Glomerular visceral epithelial cell (primary cell): ENCODE data around the gene PCYT1B.
"Not testable (repeated sequence)": the region's sequence is repeated elsewhere in the genome, so short reads cannot be mapped to it uniquely, and the experiment has no call there.

Experiments used
- DNase-seq: peaks from one replicate; pipeline ENCODE4 v3.0.0-alpha.2; 2016; ENCODE audit errors: extremely low spot score

Gene PCYT1B

DNA sequence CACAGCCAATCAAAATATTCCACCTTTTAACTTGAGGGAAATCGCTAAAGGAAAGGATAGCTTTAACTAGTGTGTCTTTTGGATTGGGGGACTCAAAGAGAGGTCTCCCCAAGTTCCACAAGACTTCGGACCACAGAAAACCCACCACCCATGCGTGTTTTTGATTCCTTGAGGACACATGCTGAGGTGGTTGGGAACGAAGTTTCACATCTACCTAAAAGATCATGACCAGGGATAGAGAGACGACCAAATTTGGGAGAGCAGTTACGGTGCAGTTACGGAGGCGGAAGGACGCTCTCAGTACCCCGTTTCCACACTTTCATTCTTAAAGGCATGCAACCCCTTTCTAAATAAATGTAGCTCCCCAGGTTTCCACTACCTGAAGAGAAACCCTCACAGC lies 1.1 kb downstream of the PCYT1B start:
- no peak for DNase-seq

- DNase-seq = no peak
Observed at GRCh38 chrX:24643116-24643515, 4.0 kb downstream of the PCYT1B start.

DNA sequence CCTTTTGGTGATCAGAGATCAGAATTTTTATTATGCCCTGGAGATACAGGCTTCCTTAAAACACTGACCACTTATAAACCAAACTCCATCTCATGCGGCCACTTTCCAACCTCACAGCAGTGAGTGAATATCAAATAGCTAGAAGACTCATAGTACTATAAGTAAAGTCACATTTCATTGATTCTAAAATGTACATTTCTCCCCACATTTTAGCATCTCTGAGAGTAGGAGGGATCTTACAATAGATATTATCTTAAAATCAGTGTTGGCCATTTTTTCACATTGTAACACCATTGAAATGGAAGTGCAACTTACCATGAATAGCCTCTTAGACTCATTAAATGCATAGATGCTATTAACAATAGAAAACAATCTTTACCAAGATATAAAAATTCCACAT lies 17.4 kb downstream of the PCYT1B start:
- no peak for DNase-seq

DNA sequence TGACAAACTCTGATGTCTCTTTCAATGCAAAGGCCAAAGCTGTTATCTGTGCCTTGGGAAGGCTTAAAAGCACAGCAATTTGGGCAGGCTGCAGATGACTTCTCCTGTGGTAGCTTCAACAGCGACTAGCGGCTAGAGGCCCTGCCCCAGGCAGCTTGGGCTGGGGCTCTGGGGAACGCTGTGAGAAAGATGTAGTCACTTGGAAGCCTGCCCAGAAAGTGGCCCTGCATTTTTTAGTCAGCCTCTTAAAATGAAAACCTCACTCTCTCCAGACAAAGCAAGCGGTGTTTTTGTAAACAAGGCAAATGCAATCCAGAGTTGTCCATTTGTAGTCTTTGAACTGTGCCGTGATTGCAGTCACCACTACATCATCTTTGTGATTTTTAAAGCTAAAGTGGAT lies 27.5 kb downstream of the PCYT1B start:
- peak; percentile 0 for DNase-seq

DNA sequence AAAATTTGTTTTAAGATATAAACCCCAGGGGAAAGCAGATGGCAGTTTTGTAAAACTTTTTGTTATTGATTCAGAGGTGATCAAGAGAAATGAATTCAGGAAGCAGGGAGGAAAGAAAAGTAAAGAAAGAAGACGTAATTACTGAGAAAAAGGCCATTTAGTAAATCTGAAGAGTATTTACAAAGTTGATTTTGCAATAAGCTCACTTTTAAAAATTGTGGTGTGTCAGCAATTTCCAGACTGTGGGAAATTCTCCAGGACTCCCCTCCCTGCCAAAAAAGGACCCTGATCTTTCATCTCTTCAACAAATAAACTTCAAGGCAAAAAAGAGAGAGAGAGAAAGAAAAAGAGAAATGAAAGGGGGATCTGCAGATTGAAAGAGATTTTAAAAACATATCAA lies 36.6 kb downstream of the PCYT1B start:
- DNase-seq = no peak

DNA sequence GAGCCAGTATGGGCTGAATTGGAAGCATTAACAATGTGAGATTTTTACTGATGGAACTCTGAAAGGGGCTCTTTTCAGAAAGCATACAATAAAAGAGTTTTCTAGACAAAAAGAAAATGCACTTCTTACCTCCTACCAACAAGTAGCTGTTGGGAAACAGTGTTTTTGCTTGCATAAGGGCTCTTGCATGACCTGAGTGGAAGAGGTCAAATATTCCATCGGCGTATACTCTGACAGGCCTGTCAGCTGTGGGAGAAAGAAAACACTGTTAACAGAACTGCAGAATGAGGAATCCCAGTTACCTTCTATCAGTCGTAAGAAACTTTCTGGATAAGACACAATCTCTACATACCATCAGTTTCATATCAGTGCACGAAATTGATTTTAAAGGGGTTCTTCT lies 39.5 kb downstream of the PCYT1B start:
- DNase-seq = no peak

GRCh38 chrX:24605941-24606340 lies 41.2 kb downstream of the PCYT1B start:
- not testable (repeated sequence) for DNase-seq

GRCh38 chrX:24603191-24603590 lies 44.0 kb downstream of the PCYT1B start:
- DNase-seq = no peak

DNA sequence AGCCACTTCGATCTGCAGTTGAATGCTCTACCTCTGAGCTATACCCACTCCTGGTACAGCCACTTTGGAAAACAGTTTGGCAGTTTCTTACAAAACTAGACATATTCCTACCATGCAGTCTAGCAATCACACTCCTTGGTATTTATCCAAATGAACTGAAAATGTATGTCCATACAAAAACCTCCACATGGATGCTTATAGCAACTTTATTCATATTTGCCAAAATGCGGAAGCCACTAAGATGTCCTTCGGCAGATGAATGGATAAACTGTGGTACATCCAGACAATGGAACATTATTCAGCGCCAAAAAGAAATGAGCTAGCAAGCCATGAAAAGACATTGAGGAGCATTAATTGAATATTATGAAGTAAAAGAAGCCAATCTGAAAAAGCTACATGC lies 45.3 kb downstream of the PCYT1B start:
- DNase-seq = no peak

DNA sequence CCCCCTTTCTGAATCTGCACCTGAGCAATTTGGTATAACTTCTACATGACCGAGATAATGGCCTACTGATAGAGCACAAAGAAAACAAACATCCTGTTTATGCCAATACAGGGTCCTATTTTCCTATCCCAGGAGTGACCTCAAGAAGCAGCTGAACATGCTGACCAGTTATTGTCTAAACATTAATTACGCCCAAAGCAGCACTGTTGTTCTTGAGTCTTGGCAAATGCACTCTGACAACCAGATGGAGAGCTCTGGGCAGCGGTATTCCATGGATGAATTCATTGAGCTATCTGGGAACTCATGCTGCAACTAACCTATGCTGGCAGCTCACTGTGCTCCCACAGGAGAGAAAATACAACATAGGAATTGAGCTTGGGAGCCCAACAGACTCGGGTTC lies 52.6 kb downstream of the PCYT1B start:
- DNase-seq = no peak

DNA sequence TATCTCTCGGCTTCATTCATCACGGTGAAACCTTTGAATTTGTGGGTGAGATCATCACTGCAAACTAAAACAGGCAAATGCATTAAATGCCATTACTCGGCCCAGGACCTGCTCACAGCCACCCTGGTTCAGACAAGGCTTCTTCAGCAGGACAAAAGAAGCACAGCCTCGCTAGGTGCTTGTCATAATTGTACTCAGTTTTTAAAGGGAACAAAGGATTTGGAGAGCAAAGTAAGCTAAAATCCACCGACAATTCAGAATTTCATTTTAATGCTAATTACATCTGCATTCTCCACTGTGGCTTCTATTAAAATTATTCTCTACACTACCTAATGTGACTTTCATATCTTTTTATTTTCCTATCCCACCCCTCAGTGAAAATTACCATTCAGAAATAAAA lies 57.0 kb downstream of the PCYT1B start:
- no peak for DNase-seq

GRCh38 chrX:24577091-24577490 lies 70.1 kb downstream of the PCYT1B start:
- DNase-seq = no peak

DNA sequence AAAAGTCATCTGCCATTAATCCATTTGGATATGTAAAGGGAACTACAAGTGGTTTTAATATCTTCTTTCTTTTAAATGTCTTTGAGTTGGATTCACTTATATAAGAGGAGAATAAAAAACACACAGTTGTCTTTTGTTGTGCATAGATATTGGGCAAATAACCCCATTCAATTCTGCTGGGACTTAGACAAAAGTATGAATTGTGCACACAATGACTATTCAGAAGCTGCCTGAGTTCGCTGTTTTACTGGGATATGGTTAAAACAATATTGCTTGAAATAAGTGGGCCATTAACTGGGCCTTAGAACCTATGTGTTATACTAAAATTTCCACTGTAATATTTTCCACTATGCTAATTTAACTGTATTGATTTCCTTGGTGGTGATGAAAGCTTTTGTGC lies 71.7 kb downstream of the PCYT1B start:
- DNase-seq = no peak

DNA sequence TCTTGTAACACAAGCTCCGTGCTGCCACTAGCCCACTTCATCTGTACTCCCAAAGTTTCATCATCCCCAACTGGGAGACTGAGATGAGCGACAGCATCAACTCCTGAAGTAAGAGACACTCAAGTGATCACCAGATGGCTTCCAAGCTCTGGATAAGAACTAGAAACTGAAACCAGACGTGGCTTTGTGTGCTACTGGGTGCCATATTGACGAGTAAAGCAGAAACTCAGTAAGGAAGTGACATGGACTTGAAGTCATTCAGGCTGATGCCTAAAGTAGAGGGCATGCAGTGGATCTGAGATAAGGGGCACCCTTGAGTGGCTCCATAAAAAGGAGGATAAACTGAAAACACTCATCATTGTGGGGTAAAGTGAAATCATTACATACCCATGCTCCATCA lies 72.4 kb downstream of the PCYT1B start:
- no peak for DNase-seq

DNA sequence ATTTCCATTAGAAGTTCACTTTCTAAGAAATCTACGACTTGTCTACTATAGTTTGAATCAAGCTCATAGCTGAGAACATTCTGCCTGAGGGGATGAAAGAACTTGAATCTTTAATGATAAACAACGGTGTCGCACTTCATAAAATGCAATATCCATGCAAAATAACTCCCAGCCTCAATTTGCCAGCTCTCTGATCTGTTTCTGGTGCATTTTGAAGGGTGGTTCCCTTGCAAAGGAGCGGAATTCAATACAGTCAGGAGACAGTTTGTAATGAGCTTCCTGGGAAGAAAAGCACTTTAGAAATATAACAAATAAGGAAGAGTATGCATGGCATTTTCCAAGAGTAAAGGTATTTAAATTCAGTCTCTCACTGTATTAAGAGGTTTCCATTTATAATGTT lies 80.0 kb downstream of the PCYT1B start:
- no peak for DNase-seq

DNA sequence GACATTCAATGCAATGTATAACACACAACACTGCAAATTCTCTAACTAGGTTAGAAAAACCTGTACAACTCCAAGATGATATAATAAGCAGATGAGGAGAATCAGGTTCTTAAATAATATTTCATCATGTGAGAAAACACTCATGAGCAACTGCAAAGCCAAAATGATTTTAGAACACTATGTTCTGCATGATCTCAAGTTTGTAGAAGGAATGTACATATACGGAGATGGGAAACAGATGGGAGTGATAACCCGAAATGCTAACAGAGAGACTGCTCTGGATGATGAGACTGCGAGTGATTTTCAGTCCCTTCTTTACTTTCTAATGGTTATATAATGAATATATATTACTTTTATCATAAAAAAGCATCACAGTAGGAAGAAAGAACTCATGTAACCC lies 80.9 kb downstream of the PCYT1B start:
- DNase-seq = no peak

GRCh38 chrX:24563291-24564010 lies 83.7 kb downstream of the PCYT1B start:
- DNase-seq = no peak

DNA sequence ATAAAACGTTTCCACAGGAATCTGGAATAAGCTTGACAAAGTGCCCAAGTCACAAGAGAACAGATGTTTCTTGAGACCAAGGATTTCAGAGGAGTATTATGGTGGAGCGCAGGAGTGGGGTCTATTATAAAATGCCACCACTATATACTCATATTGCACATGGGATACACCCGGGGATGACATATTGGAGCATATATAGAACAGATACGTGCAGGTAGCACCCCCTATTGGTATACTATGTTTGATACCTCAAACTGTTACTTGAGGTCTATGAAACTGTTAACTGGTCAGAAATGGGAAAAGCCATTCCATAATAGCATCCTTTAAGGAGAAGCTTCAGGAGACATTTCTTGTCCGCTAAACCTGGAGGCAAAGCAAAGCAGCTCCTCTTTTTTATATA lies 86.0 kb downstream of the PCYT1B start:
- peak; percentile 7 for DNase-seq

DNA sequence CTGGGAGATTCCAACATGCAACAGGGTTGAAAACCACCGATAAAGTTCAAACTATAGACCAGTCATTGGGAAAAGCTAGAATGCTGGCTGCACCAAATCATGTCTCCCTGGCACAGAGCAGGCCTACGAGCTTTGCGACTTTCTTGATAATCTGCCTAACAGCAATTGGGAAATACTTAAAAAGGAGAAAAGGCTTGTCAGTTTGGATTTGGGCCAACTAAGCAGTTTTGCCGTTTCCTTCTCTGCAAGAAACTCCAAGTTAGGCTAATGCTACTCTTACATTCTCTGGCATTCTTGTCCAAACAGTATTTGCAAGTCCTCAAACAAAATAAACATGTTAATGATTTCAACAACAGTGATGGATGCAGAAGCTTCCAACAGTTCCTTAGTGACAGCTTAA lies 94.1 kb downstream of the PCYT1B start:
- DNase-seq = no peak

- no peak for DNase-seq
Observed at GRCh38 chrX:24550166-24550565, 97.0 kb downstream of the PCYT1B start.

- no peak for DNase-seq
Observed at GRCh38 chrX:24547961-24548360, 99.2 kb downstream of the PCYT1B start.

GRCh38 chrX:24542756-24543155 lies 104.4 kb downstream of the PCYT1B start:
- no peak for DNase-seq

GRCh38 chrX:24536551-24536950 lies 110.6 kb downstream of the PCYT1B start:
- no peak for DNase-seq

DNA sequence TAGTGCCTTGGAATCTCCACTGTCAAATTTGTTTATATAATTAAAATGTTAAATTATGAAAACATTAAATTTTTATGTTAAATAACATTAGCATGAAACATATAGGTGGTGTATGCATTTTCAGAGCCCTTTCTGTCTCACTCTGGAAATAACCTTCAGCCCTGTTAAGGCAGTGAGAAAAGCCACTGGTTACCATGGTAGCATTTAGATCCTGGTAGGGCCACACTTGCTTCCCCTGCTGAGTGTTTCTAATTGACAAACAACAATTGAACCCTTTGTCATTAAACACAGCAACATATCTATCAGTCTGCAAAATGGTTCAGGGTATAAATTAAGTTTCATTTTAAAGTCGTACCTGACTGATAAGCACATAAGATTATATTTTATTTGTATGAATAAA lies 118.5 kb downstream of the PCYT1B start:
- DNase-seq = no peak
